Endothelial cell of umbilical vein (primary cell): Measurements from ENCODE around the gene SEMA5A. TPM values are rescaled to one million over a fixed set of nuclear protein-coding genes. Genes with fewer than 3 reads are reported as not detected.

Experiments used
- BruUV-seq: library from RNA; stranded (reverse); fragments of 400-500 nt; replicated peaks from 2 replicates; lab custom pipeline; 2021; lab: Mats Ljungman, UMichigan
- CTCF ChIA-PET: fragments of 300-600, 350-600 bp; sonication (Branson Sonifier 250); formaldehyde crosslinking; loops from one replicate; lab custom pipeline; 2021; ENCODE audit warnings: antibody characterized with exemption, inconsistent platforms; lab: Charles Lee
- POLR2A ChIA-PET: fragments of 300-600, 350-600 bp; sonication (Branson Sonifier 250); formaldehyde crosslinking; loops from one replicate; lab custom pipeline; 2021; ENCODE audit warnings: antibody characterized with exemption, inconsistent platforms; lab: Charles Lee
- DNase-seq: peaks from one replicate; pipeline ENCODE4 v3.0.0-alpha.2; 2011; ENCODE audit warnings: low read depth, low spot score
- FAIRE-seq: peaks from 2 replicates; lab custom pipeline; 2011; peaks lifted over from hg19 to GRCh38; lab: Jason Lieb, UNC
- H2AFZ ChIP-seq: 2 replicates; pipeline ENCODE4 v1.6.0; 2012; ENCODE audit warnings: low read depth, low read length, control low read depth, inconsistent platforms
- H3K27ac ChIP-seq: 2 replicates; pipeline ENCODE4 v1.5.1; 2011; ENCODE audit warnings: low read depth, mild to moderate bottlenecking, control low read depth, low read length, moderate library complexity; ENCODE audit not compliant: insufficient read depth
- H3K27me3 ChIP-seq, 2 experiments: 2 replicates each; pipeline versions ENCODE4 v1.6.0 to v1.6.1; 2011; ENCODE audit warnings: low read length in 2 of 2, mixed read lengths in 1 of 2; ENCODE audit not compliant: control insufficient read depth in 2 of 2, insufficient read depth in 2 of 2
- H3K36me3 ChIP-seq, 2 experiments: 2 replicates in 1 of 2; 3 replicates in 1 of 2; pipeline ENCODE4 v1.5.1; 2011; ENCODE audit warnings: low read length in 2 of 2, mild to moderate bottlenecking in 1 of 2, moderate library complexity in 1 of 2; ENCODE audit not compliant: control insufficient read depth in 2 of 2, insufficient read depth in 2 of 2; ENCODE audit errors: extremely low read depth in 1 of 2
- H3K4me1 ChIP-seq: 3 replicates; pipeline ENCODE4 v1.5.1; 2011; ENCODE audit warnings: mild to moderate bottlenecking, low read length; ENCODE audit not compliant: control insufficient read depth, insufficient read depth; ENCODE audit errors: extremely low read depth
- H3K4me2 ChIP-seq: 2 replicates; pipeline ENCODE4 v1.6.1; 2011; ENCODE audit warnings: low read length, control low read depth, mixed read lengths; ENCODE audit not compliant: insufficient read depth
- H3K4me3 ChIP-seq, 3 experiments: fragments of 200-600 bp in 1 of 3; sonication (generic), shearing (Covaris generic) in 1 of 3; replicated peaks in 1 of 3; 2 replicates each; pipeline ENCODE4 v1.5.1; 2011 to 2016; ENCODE audit warnings: control low read depth in 3 of 3, low read length in 3 of 3, mild to moderate bottlenecking in 2 of 3, inconsistent platforms in 1 of 3, low read depth in 1 of 3, moderate library complexity in 1 of 3; ENCODE audit not compliant: insufficient read depth in 1 of 3
- H3K79me2 ChIP-seq: 2 replicates; pipeline ENCODE4 v1.6.0; 2012; ENCODE audit warnings: low read length, inconsistent platforms; ENCODE audit not compliant: control insufficient read depth, insufficient read depth
- H3K9ac ChIP-seq: replicated peaks from 2 replicates; pipeline ENCODE3; 2011; ENCODE audit warnings: low read length, control low read depth; ENCODE audit not compliant: insufficient read depth; ENCODE audit errors: extremely low read depth
- H3K9me1 ChIP-seq: replicated peaks from 3 replicates; pipeline ENCODE4 v1.6.0; 2011; ENCODE audit warnings: mild to moderate bottlenecking, low read length; ENCODE audit not compliant: control insufficient read depth, insufficient read depth; ENCODE audit errors: extremely low read depth
- H3K9me3 ChIP-seq: replicated peaks from 2 replicates; pipeline ENCODE4 v1.5.1; 2012; ENCODE audit warnings: low read length, inconsistent platforms; ENCODE audit not compliant: control insufficient read depth, insufficient read depth
- H4K20me1 ChIP-seq: replicated peaks from 2 replicates; pipeline ENCODE3; 2011; ENCODE audit warnings: mild to moderate bottlenecking, low read length; ENCODE audit not compliant: control insufficient read depth, insufficient read depth; ENCODE audit errors: extremely low read depth
- CTCF ChIP-seq, 2 donors: IDR thresholded peaks; 1 replicate in 1 of 2; 2 replicates in 1 of 2; pipeline ENCODE4 v1.5.1; 2011; ENCODE audit warnings: low read length in 2 of 2, mild to moderate bottlenecking in 2 of 2, moderate library complexity in 2 of 2, control low read depth in 1 of 2, inconsistent platforms in 1 of 2, low read depth in 1 of 2; ENCODE audit not compliant: insufficient read depth in 1 of 2; ENCODE audit errors: extremely low read depth in 1 of 2
- EZH2 ChIP-seq: IDR thresholded peaks from 2 replicates; pipeline ENCODE4 v1.6.1; 2012; ENCODE audit warnings: borderline replicate concordance, low read depth, mild to moderate bottlenecking, moderate library complexity, low read length, inconsistent platforms; ENCODE audit not compliant: severe bottlenecking
- FOS ChIP-seq: IDR thresholded peaks from 2 replicates; pipeline ENCODE4 v1.6.1; 2011; ENCODE audit warnings: mild to moderate bottlenecking, low read length, moderate library complexity, borderline replicate concordance; ENCODE audit not compliant: insufficient read depth
- GATA2 ChIP-seq: IDR thresholded peaks from 2 replicates; pipeline ENCODE4 v1.7.0; 2011; ENCODE audit warnings: low read depth, mild to moderate bottlenecking, moderate library complexity, mixed read lengths, low read length; ENCODE audit not compliant: insufficient read length, insufficient read depth
- JUN ChIP-seq: IDR thresholded peaks from 2 replicates; pipeline ENCODE4 v1.6.1; 2011; ENCODE audit warnings: borderline replicate concordance, low read depth; ENCODE audit not compliant: insufficient read length, insufficient read depth
- MAX ChIP-seq: IDR thresholded peaks from 2 replicates; pipeline ENCODE4 v1.6.1; 2011; ENCODE audit not compliant: insufficient read depth, insufficient read length
- MYC ChIP-seq: IDR thresholded peaks from one replicate; pipeline ENCODE4 v1.6.1; 2011; ENCODE audit warnings: mild to moderate bottlenecking, low read depth, low read length
- POLR2A ChIP-seq: IDR thresholded peaks from 2 replicates; pipeline ENCODE4 v1.6.1; 2012; ENCODE audit warnings: low read depth, mild to moderate bottlenecking, control low read depth, low read length
- POLR2AphosphoS5 ChIP-seq: IDR thresholded peaks from 2 replicates; pipeline ENCODE4 v1.6.1; 2012; ENCODE audit warnings: low read depth, mild to moderate bottlenecking, control low read depth, low read length, moderate library complexity; ENCODE audit not compliant: insufficient read depth
- dilution Hi-C: fragments of 300-500 bp; cut with MboI; formaldehyde crosslinking; loops from one replicate; pipeline ENCODE4 v1.15.0; 2019; ENCODE audit warnings: low sequenced_read_pairs; ENCODE audit not compliant: extremely low pct_ligation_motif_present
- intact Hi-C: fragments of 100-400 bp; cut with micrococcal nuclease; formaldehyde crosslinking; loops from one replicate; pipeline ENCODE4 v1.10.0; 2022
- polyA plus RNA-seq, 4 experiments: library from polyadenylated mRNA; depleted of rRNA in 3 of 4; stranded (reverse) in 3 of 4; unstranded in 1 of 4; fragments of >200 nt; gene quantifications; 2 replicates each; pipeline versions ENCODE4 v1.2.1 to v1.2.3, GENCODE V29; 2011 to 2012; ENCODE audit warnings: missing spikeins in 1 of 4
- total RNA-seq: library from RNA; stranded (reverse); gene quantifications from 2 replicates; pipeline ENCODE4 v1.2.3, GENCODE V29; 2021

Gene SEMA5A
- total and polyA plus RNA-seq, 2 donors (not counting 3 experiments of a cell fraction or from before 2014, with no cell fraction given) = 0.04 to 0.06 TPM

- dilution Hi-C loops = no loop called here
- intact Hi-C loops = no loop called here
- DNase-seq (no peak), FAIRE-seq (no peak)
- Histone ChIP-seq H3K27me3 (no peaks in the 10 kb centered on the region), H3K79me2 (no peaks in the 10 kb centered on the region), H3K9me3 (no peaks in the 10 kb centered on the region), H4K20me1 (no peaks in the 10 kb centered on the region), H3K4me1 (no peaks in the 10 kb centered on the region), H3K27ac (no peak overlapping the region), H3K36me3 (no peaks in the 10 kb centered on the region), H3K4me2 (no peak overlapping the region), H2AFZ (no peak overlapping the region), H3K9me1 (no peaks in the 10 kb centered on the region), H3K9ac (no peak overlapping the region), H3K4me3 (no peak overlapping the region)
- TF ChIP-seq GATA2 = no peak
- TF ChIP-seq CTCF (IDR thresholded peaks at IDR 0.05; ENCODE audit: extremely low read depth in 1 of 2, insufficient read depth in 1 of 2, low read depth in 1 of 2, low read length in 2 of 2) = no peak
- TF ChIP-seq EZH2 = no peak
- no peak for TF ChIP-seq FOS
- no peak for TF ChIP-seq MAX
- TF ChIP-seq MYC = no peak
- TF ChIP-seq POLR2AphosphoS5 = no peak
- no peak for TF ChIP-seq JUN
- no peak for TF ChIP-seq POLR2A
- ChIA-PET POLR2A (no interaction called here), CTCF (no interaction called here)
- no TSS peak for BruUV-seq
These were observed 277.6 kb downstream of the SEMA5A start for GRCh38 chr5:9268226-9268625.
